DOHH2 (cell line): ENCODE measurements around the gene PRKCH.

Experiments
- H3F3A ChIP-seq: fragments of 200-600 bp; sonication (generic), shearing (Covaris generic); 2 replicates; pipeline ENCODE4 v1.6.0; 2016; ENCODE audit warnings: antibody characterized with exemption, mild to moderate bottlenecking; ENCODE audit not compliant: control insufficient read depth, insufficient read depth
- H3K27ac ChIP-seq: fragments of 200-600 bp; sonication (generic); 2 replicates; pipeline ENCODE4 v1.5.1; 2014; ENCODE audit warnings: low read depth, mild to moderate bottlenecking, low read length, moderate library complexity
- H3K27me3 ChIP-seq: fragments of 200-600 bp; sonication (generic); 2 replicates; pipeline ENCODE4 v1.6.1; 2014; ENCODE audit warnings: mild to moderate bottlenecking, low read length, mixed read lengths; ENCODE audit not compliant: control insufficient read depth
- H3K36me3 ChIP-seq: fragments of 200-600 bp; sonication (generic); 2 replicates; pipeline ENCODE4 v1.6.1; 2014; ENCODE audit warnings: mild to moderate bottlenecking, low read length, moderate library complexity, mixed read lengths; ENCODE audit not compliant: control insufficient read depth
- H3K4me1 ChIP-seq: fragments of 200-600 bp; sonication (generic); 2 replicates; pipeline ENCODE4 v1.6.1; 2014; ENCODE audit warnings: mild to moderate bottlenecking, low read length, mixed read lengths; ENCODE audit not compliant: control insufficient read depth
- H3K4me2 ChIP-seq: fragments of 200-600 bp; sonication (generic); 2 replicates; pipeline ENCODE4 v1.6.0; 2014; ENCODE audit warnings: mild to moderate bottlenecking, low read length, moderate library complexity
- H3K4me3 ChIP-seq: fragments of 200-600 bp; sonication (generic); 2 replicates; pipeline ENCODE4 v1.5.1; 2014; ENCODE audit warnings: mild to moderate bottlenecking, low read length, mixed read lengths
- H3K79me2 ChIP-seq: fragments of 200-600 bp; sonication (generic); 2 replicates; pipeline ENCODE4 v1.6.1; 2014; ENCODE audit warnings: mild to moderate bottlenecking, low read length, mixed read lengths; ENCODE audit not compliant: control insufficient read depth
- H3K9me2 ChIP-seq: fragments of 200-600 bp; sonication (generic); replicated peaks from 2 replicates; pipeline ENCODE4 v1.6.1; 2014; ENCODE audit warnings: mild to moderate bottlenecking, low read length, mixed read lengths; ENCODE audit not compliant: control insufficient read depth
- H3K9me3 ChIP-seq: fragments of 200-600 bp; sonication (generic); 2 replicates; pipeline ENCODE4 v1.6.1; 2014; ENCODE audit warnings: antibody characterized with exemption, low read length, mixed read lengths; ENCODE audit not compliant: control insufficient read depth, insufficient read depth
- H4K20me1 ChIP-seq: fragments of 200-600 bp; sonication (generic); 2 replicates; pipeline ENCODE4 v1.6.0; 2014; ENCODE audit warnings: low read depth, mild to moderate bottlenecking, antibody characterized with exemption, low read length, moderate library complexity; ENCODE audit not compliant: control insufficient read depth, insufficient read depth
- CTCF ChIP-seq: fragments of 200-600 bp; sonication (generic); IDR thresholded peaks from one replicate; pipeline ENCODE4 v1.5.1; 2014; ENCODE audit warnings: antibody characterized with exemption, mild to moderate bottlenecking, low read depth, low read length; ENCODE audit not compliant: poor library complexity, severe bottlenecking
- EZH2phosphoT487 ChIP-seq: fragments of 200-600 bp; sonication (generic); IDR thresholded peaks from 2 replicates; pipeline ENCODE4 v1.6.1; 2017; ENCODE audit warnings: borderline replicate concordance, mild to moderate bottlenecking, antibody characterized with exemption, low read length, moderate library complexity, mixed read lengths

The PRKCH gene

GRCh38 chr14:61350427-61351270 is 29.3 kb downstream of the PRKCH start:
- no peaks in the 10 kb centered on the region for H3K36me3 ChIP-seq
- no peaks in the 10 kb centered on the region for H4K20me1 ChIP-seq
- H3K4me3 ChIP-seq = no peak overlapping the region
- no peaks in the 10 kb centered on the region for H3F3A ChIP-seq
- H3K79me2 ChIP-seq = no peaks in the 10 kb centered on the region
- no peaks in the 10 kb centered on the region for H3K27me3 ChIP-seq
- no peak overlapping the region for H3K4me2 ChIP-seq
- H3K4me1 ChIP-seq = peaks cover 10% of the 10 kb centered on the region
- no peaks in the 10 kb centered on the region for H3K9me2 ChIP-seq
- no peak overlapping the region for H3K27ac ChIP-seq
- no peaks in the 10 kb centered on the region for H3K9me3 ChIP-seq
- no peak for TF ChIP-seq EZH2phosphoT487
- TF ChIP-seq CTCF = no peak

DNA sequence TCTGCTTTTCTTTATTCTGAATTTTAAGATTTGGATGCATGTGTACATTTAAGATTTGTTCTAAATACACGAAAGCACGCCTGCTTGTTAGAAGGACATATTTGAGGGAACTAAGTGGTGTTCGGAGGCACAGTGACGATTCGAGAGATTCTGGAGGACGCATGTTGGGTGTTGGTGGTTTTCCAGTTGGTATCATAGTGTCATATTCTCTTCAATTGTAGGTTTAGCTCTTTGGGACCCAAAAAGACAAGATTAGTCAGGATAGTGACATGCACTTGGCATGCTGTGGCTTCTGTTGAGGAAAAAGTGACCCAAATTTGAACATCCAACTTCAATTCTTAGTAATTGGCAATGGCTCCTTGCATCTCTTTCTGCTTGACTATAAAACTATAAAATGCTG is 30.1 kb downstream of the PRKCH start:
- Histone ChIP-seq H3K4me2 (no peak overlapping the region), H3F3A (no peaks in the 10 kb centered on the region)
- TF ChIP-seq CTCF (no peak), EZH2phosphoT487 (no peak)

DNA sequence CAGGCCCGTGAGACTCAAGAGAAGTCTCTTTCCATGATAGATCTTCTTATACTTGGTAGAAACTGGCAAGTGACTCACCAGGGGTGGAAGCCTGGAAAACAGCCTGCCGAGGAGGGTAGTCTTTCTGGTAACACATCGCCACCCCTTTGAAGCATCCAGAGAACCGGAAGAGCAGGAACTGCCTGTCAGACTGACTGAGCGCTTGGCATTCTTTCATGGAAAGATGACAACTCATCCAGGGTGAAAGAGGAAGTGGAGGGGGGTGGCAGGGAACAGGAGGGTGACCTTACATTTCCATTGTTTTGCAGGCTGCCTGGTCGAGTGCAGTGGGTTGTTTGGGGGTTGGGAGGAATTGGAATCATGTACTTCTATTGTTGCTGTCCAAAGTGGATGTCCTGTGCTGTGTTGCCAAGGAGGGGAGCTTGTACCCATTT is 34.5 kb downstream of the PRKCH start:
- Histone ChIP-seq H3K79me2 (no peaks in the 10 kb centered on the region), H3K36me3 (no peaks in the 10 kb centered on the region), H3K4me2 (no peak overlapping the region), H3F3A (no peaks in the 10 kb centered on the region), H4K20me1 (no peaks in the 10 kb centered on the region), H3K9me2 (no peaks in the 10 kb centered on the region), H3K4me1 (peaks cover 5% of the 10 kb centered on the region), H3K9me3 (no peaks in the 10 kb centered on the region), H3K27ac (no peak overlapping the region), H3K4me3 (no peak overlapping the region), H3K27me3 (no peaks in the 10 kb centered on the region)
- TF ChIP-seq CTCF = no peak
- no peak for TF ChIP-seq EZH2phosphoT487

More for the DNA sequence above, 30.1 kb downstream of the PRKCH start:
- Histone ChIP-seq H3K4me3 (no peak overlapping the region), H3K36me3 (no peaks in the 10 kb centered on the region), H3K9me2 (no peaks in the 10 kb centered on the region), H3K9me3 (no peaks in the 10 kb centered on the region), H3K27ac (no peak overlapping the region), H3K27me3 (no peaks in the 10 kb centered on the region), H3K79me2 (no peaks in the 10 kb centered on the region), H4K20me1 (no peaks in the 10 kb centered on the region), H3K4me1 (peaks cover 10% of the 10 kb centered on the region)
